HG02884 (cell line): Measurements from ENCODE around the gene GBP2.
"Not testable (repeated sequence)": the region's sequence is repeated elsewhere in the genome, so short reads cannot be mapped to it uniquely, and the experiment has no call there.

Source experiments
- ATAC-seq: cut with Tn5 transposase; IDR thresholded peaks from one replicate; pipeline ENCODE4 v1.9.1; 2021; ENCODE audit warnings: mild to moderate bottlenecking, moderate library complexity; ENCODE audit not compliant: unreplicated experiment

GBP2 gene

GRCh38 chr1:89126602-89127565 lies 970 bp upstream of the GBP2 start:
- not testable (repeated sequence) for ATAC-seq

GRCh38 chr1:89125240-89125912 lies 538 bp downstream of the GBP2 start:
- peak; percentile 6 for ATAC-seq

- ATAC-seq: no peak
These were observed 4.3 kb downstream of the GBP2 start for GRCh38 chr1:89121641-89122040.

- no peak for ATAC-seq
These were observed 11.3 kb downstream of the GBP2 start for GRCh38 chr1:89114662-89115061.

GRCh38 chr1:89112871-89113613 lies 12.9 kb downstream of the GBP2 start:
- no peak for ATAC-seq

- ATAC-seq: no peak
These were observed 21.2 kb downstream of the GBP2 start for GRCh38 chr1:89104687-89105086.

GRCh38 chr1:89104147-89104546 lies 21.8 kb downstream of the GBP2 start:
- ATAC-seq: no peak

- ATAC-seq: no peak
These were observed 23.9 kb downstream of the GBP2 start for GRCh38 chr1:89102021-89102420.

GRCh38 chr1:89100412-89100811 lies 25.5 kb downstream of the GBP2 start:
- no peak for ATAC-seq

- ATAC-seq: no peak
These were observed 27.1 kb downstream of the GBP2 start for GRCh38 chr1:89098857-89099256.

GRCh38 chr1:89095737-89096136 lies 30.2 kb downstream of the GBP2 start:
- no peak for ATAC-seq

GRCh38 chr1:89089962-89090361 lies 36.0 kb downstream of the GBP2 start:
- ATAC-seq: no peak

GRCh38 chr1:89088572-89088971 lies 37.3 kb downstream of the GBP2 start:
- ATAC-seq: no peak

GRCh38 chr1:89087241-89087640 lies 38.7 kb downstream of the GBP2 start:
- no peak for ATAC-seq

GRCh38 chr1:89085781-89086180 lies 40.1 kb downstream of the GBP2 start:
- no peak for ATAC-seq

- no peak for ATAC-seq
These were observed 44.9 kb downstream of the GBP2 start for GRCh38 chr1:89081005-89081404.

- ATAC-seq: not testable (repeated sequence)
These were observed 45.8 kb downstream of the GBP2 start for GRCh38 chr1:89080068-89080467.

GRCh38 chr1:89072466-89073065 lies 53.3 kb downstream of the GBP2 start:
- not testable (repeated sequence) for ATAC-seq

- no peak for ATAC-seq
These were observed 55.4 kb downstream of the GBP2 start for GRCh38 chr1:89070509-89070908.

GRCh38 chr1:89069951-89070350 lies 56.0 kb downstream of the GBP2 start:
- ATAC-seq: no peak

- no peak for ATAC-seq
These were observed 57.6 kb downstream of the GBP2 start for GRCh38 chr1:89068291-89068690.
